ENCODE results near the gene DHRS7B. TPM values are rescaled to one million over a fixed set of nuclear protein-coding genes. Genes with fewer than 3 reads are reported as not detected.

The DHRS7B gene
- total RNA-seq, 4 donors from 2014 or later = 42.8 to 64.1 (median 50.6) TPM

DNA sequence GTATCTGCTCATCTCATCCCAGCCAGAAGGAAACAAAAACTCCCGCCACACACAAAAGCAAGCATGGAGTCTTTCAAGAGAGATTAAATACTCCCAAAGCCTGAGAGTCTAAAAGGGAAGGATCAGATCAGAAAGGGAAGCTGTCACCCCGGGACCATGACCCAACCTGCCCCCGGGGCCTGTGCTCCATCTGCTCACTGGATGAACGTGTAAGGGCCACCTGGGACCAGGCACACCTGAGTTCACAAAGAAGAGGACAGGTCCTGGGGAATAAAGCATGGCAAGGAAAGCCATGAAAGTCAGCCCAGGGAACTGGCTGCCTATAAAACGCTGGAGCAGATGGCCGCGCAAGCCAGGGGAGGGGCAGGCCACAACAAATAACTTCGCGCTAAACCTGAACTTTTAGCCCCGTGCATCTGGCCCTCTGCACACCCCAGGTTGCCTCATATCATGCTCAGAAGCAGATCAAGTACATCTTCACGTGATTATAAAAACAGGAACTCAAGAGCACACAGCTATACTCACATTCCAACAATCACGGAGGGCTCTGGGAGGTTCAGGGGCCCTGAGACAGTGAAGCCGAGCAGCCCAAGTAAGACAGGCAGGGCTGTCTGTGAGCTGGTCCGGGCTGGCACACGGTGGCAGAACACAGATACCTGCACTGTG lies 83.8 kb downstream of the DHRS7B start:
- peaks cover 63% of the 10 kb centered on the region for H3K4me1 ChIP-seq

DNA sequence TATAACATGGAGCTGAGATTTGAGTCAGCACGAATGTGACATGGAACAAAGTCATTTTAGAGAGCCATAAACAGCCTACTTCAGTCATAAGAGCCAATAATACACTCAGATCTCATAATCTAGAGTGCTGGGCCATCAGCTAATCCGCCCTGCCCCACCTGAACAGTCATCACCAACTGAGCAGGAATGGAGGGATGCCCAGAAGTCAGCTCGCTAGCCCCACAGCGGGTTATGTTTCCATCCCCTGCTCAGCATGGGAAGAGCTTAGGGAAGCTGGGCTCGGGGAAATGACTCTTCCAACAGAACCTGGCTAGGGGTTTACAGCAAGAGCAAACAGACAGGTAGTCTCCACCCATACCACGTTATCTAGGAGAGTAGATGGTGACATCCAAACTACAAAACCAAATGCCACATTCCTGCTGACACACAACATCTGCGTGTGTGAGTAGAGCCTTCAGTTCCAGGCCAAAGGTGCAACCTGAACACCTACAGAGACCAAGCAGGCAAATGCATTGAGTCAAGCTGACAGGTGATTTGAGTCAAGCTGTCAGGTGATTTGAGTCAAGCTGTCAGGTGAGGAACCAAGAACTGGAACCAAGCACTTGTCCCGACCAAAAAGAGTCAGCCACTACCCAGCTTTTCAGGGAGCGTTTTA lies 85.2 kb downstream of the DHRS7B start:
- peaks cover 69% of the 10 kb centered on the region for H3K4me1 ChIP-seq
- no peaks in the 10 kb centered on the region for H3K9me3 ChIP-seq
- no peak for TF ChIP-seq CTCF (IDR thresholded peaks at IDR 0.05)
- TF ChIP-seq POLR2AphosphoS5 (IDR thresholded peaks at IDR 0.05) = no peak
- TF ChIP-seq POLR2A (IDR thresholded peaks at IDR 0.05) = no peak
- TF ChIP-seq EP300 (IDR thresholded peaks at IDR 0.05) = no peak
- DNase-seq (ENCODE audit: low spot score in 2 of 2) = no peak
- H3K27ac ChIP-seq = peak overlapping the region; percentile 47
- peaks cover 5% of the 10 kb centered on the region for H3K36me3 ChIP-seq
- 42% methylated on average over 9 of the region's 9 CpGs for WGBS
- no peaks in the 10 kb centered on the region for H3K27me3 ChIP-seq
- peak overlapping the region; percentile 88 for H3K4me3 ChIP-seq

More for the DNA sequence above, 83.8 kb downstream of the DHRS7B start:
- H3K27ac ChIP-seq = peak overlapping the region; percentile 12
- 60% methylated on average over 14 of the region's 15 CpGs for WGBS
- H3K9me3 ChIP-seq = no peaks in the 10 kb centered on the region
- DNase-seq (ENCODE audit: low spot score in 2 of 2) = no peak
- H3K27me3 ChIP-seq = no peaks in the 10 kb centered on the region
- H3K4me3 ChIP-seq = no peak overlapping the region
- no peak for TF ChIP-seq POLR2AphosphoS5 (IDR thresholded peaks at IDR 0.05)
- TF ChIP-seq POLR2A (IDR thresholded peaks at IDR 0.05) = no peak
- no peak for TF ChIP-seq CTCF (IDR thresholded peaks at IDR 0.05)
- no peak for TF ChIP-seq EP300 (IDR thresholded peaks at IDR 0.05)
- peaks cover 5% of the 10 kb centered on the region for H3K36me3 ChIP-seq

DNA sequence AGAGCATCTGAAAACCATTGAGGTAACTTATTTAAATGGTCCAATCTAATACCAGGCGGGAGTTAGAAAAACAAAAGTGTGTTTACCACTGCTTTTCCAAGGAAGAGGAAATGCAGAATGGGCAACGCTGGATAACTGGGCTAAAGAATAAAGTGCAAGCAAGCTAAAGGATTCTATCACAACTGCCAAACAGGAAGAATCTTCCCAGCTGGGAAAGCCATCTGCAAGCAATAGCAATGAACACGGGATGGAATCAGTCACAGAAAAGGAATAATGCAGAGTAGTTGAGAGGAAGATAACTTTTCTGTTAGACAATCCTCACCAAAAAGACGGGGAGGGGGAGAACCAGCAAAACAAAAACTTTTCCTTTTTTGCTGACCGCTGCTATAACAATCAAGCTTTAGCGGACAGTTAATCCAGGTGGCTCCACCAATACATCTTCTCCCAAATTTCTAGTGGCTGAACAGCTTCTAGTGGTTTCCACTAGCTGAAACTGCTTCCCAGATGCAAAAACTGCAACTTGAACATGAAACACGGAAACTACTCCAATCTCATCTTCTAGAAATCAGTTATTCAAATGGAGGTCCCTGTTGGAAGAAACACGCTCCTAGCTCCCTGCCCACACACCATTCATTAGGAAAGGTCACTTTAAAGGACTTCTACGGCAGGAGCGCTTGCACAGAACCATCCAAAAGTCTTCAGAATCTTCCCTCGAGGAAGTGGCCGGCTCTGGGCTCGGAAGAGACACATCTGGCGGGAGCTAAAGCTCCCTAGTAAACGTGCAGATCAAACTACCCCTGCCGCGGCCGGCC lies 86.3 kb downstream of the DHRS7B start:
- 4% methylated on average over 12 of the region's 18 CpGs for WGBS
- Histone ChIP-seq H3K4me1 (peaks cover 68% of the 10 kb centered on the region), H3K4me3 (peak overlapping the region; percentile 88), H3K27ac (peak overlapping the region; percentile 98), H3K27me3 (no peaks in the 10 kb centered on the region), H3K36me3 (no peaks in the 10 kb centered on the region), H3K9me3 (no peaks in the 10 kb centered on the region)
- DNase-seq (ENCODE audit: low spot score in 2 of 2) = no peak
- TF ChIP-seq POLR2A (IDR thresholded peaks at IDR 0.05) (no peak), POLR2AphosphoS5 (IDR thresholded peaks at IDR 0.05) (no peak), EP300 (IDR thresholded peaks at IDR 0.05) (no peak), CTCF (IDR thresholded peaks at IDR 0.05) (no peak)

GRCh38 chr17:21213638-21214014 lies 86.9 kb downstream of the DHRS7B start:
- Histone ChIP-seq H3K9me3 (no peaks in the 10 kb centered on the region), H3K36me3 (no peaks in the 10 kb centered on the region), H3K27me3 (no peaks in the 10 kb centered on the region), H3K4me3 (peak overlapping the region; percentile 88), H3K4me1 (peaks cover 62% of the 10 kb centered on the region), H3K27ac (peak overlapping the region; percentile 98)
- no CpG with 5 or more reads among the region's 35 CpGs for WGBS
- TF ChIP-seq POLR2A (IDR thresholded peaks at IDR 0.05) = no peak
- no peak for TF ChIP-seq EP300 (IDR thresholded peaks at IDR 0.05)
- no peak for TF ChIP-seq POLR2AphosphoS5 (IDR thresholded peaks at IDR 0.05)
- no peak for TF ChIP-seq CTCF (IDR thresholded peaks at IDR 0.05)
- DNase-seq (ENCODE audit: low spot score in 2 of 2) = no peak

Measured in suprapubic skin (tissue), 4 donors.